CD14-positive monocyte (primary cell): ENCODE data around the gene CNTN5. TPM values are rescaled to one million over a fixed set of nuclear protein-coding genes. Genes with fewer than 3 reads are reported as not detected.

Experiments used
- DNase-seq, 3 donors: peaks; one replicate each; pipeline ENCODE4 v3.0.0-alpha.2; 2011 to 2022
- H2AFZ ChIP-seq: 2 replicates; pipeline ENCODE4 v1.6.0; 2012; ENCODE audit warnings: mild to moderate bottlenecking, low read depth, low read length, inconsistent platforms; ENCODE audit not compliant: insufficient read depth, poor library complexity, severe bottlenecking
- H3K27ac ChIP-seq, 2 donors: 1 replicate in 1 of 2; 2 replicates in 1 of 2; pipeline ENCODE4 v1.5.1; 2012 to 2013; ENCODE audit warnings: low read length in 2 of 2, control low read depth in 1 of 2, inconsistent platforms in 1 of 2, low read depth in 1 of 2, mild to moderate bottlenecking in 1 of 2
- H3K27me3 ChIP-seq, 2 donors: one replicate each; pipeline versions ENCODE4 v1.6.0 to v1.6.1; 2011 to 2013; ENCODE audit warnings: low read length in 2 of 2; ENCODE audit not compliant: control insufficient read depth in 2 of 2, insufficient read depth in 2 of 2
- H3K36me3 ChIP-seq, 2 donors: replicated peaks in 1 of 2; 1 replicate in 1 of 2; 2 replicates in 1 of 2; pipeline versions ENCODE4 v1.5.1 to v1.6.1; 2012 to 2013; ENCODE audit warnings: low read length in 2 of 2, control low read depth in 1 of 2, inconsistent platforms in 1 of 2, mild to moderate bottlenecking in 1 of 2; ENCODE audit not compliant: insufficient read depth in 2 of 2, control insufficient read depth in 1 of 2
- H3K4me1 ChIP-seq, 2 donors: 1 replicate in 1 of 2; 2 replicates in 1 of 2; pipeline versions ENCODE4 v1.5.1 to v1.6.1; 2012 to 2013; ENCODE audit warnings: low read length in 2 of 2, control low read depth in 1 of 2, inconsistent platforms in 1 of 2, mild to moderate bottlenecking in 1 of 2, moderate library complexity in 1 of 2; ENCODE audit not compliant: insufficient read depth in 2 of 2, control insufficient read depth in 1 of 2
- H3K4me2 ChIP-seq: replicated peaks from 2 replicates; pipeline ENCODE3; 2012; ENCODE audit warnings: low read length, moderate library complexity, mild to moderate bottlenecking; ENCODE audit not compliant: poor library complexity, severe bottlenecking; ENCODE audit errors: extremely low read depth
- H3K4me3 ChIP-seq, 3 experiments: fragments of 200-600 bp in 1 of 3; sonication (generic) in 1 of 3; replicated peaks in 1 of 3; 1 replicate in 2 of 3; 2 replicates in 1 of 3; pipeline ENCODE4 v1.5.1; 2011 to 2013; ENCODE audit warnings: low read length in 3 of 3, mild to moderate bottlenecking in 3 of 3, control low read depth in 2 of 3, low read depth in 2 of 3, inconsistent platforms in 1 of 3, moderate library complexity in 1 of 3
- H3K79me2 ChIP-seq: 2 replicates; pipeline ENCODE4 v1.6.0; 2012; ENCODE audit warnings: mild to moderate bottlenecking, control low read depth, inconsistent platforms, low read length, moderate library complexity; ENCODE audit not compliant: insufficient read depth
- H3K9ac ChIP-seq: 2 replicates; pipeline ENCODE4 v1.6.0; 2017; ENCODE audit warnings: low read length, mild to moderate bottlenecking; ENCODE audit not compliant: insufficient read depth, poor library complexity, severe bottlenecking
- H3K9me3 ChIP-seq, 2 donors: replicated peaks in 1 of 2; 1 replicate in 1 of 2; 2 replicates in 1 of 2; pipeline versions ENCODE4 v1.5.1 to v1.6.1; 2012 to 2013; ENCODE audit warnings: low read length in 2 of 2, control low read depth in 1 of 2; ENCODE audit not compliant: control insufficient read depth in 1 of 2, insufficient read depth in 1 of 2
- H4K20me1 ChIP-seq: 2 replicates; pipeline ENCODE4 v1.6.0; 2012; ENCODE audit warnings: mild to moderate bottlenecking, low read length, control low read depth, moderate library complexity; ENCODE audit not compliant: insufficient read depth
- H3K27ac Mint-ChIP-seq, 7 donors: one replicate each; pipeline ENCODE4 v1.8.0; 2020; ENCODE audit warnings: mild to moderate bottlenecking in 7 of 7, mixed read lengths in 7 of 7, moderate library complexity in 6 of 7, inconsistent platforms in 2 of 7
- H3K27me3 Mint-ChIP-seq, 3 donors: one replicate each; pipeline ENCODE4 v1.8.0; 2021 to 2022; ENCODE audit warnings: low read depth in 3 of 3, mild to moderate bottlenecking in 3 of 3, mixed read lengths in 3 of 3, moderate library complexity in 3 of 3, inconsistent platforms in 1 of 3
- H3K36me3 Mint-ChIP-seq, 2 donors: one replicate each; pipeline ENCODE4 v1.8.0; 2020; ENCODE audit warnings: mixed read lengths in 2 of 2, inconsistent platforms in 1 of 2, mild to moderate bottlenecking in 1 of 2
- H3K4me1 Mint-ChIP-seq: one replicate; pipeline ENCODE4 v1.8.0; 2020; ENCODE audit warnings: mild to moderate bottlenecking, mixed read lengths
- H3K4me3 Mint-ChIP-seq, 2 donors: one replicate each; pipeline ENCODE4 v1.8.0; 2020; ENCODE audit warnings: mild to moderate bottlenecking in 2 of 2, mixed read lengths in 2 of 2, moderate library complexity in 1 of 2
- H3K9me3 Mint-ChIP-seq, 7 donors: one replicate each; pipeline ENCODE4 v1.8.0; 2020 to 2022; ENCODE audit warnings: mixed read lengths in 7 of 7, mild to moderate bottlenecking in 6 of 7, moderate library complexity in 6 of 7, inconsistent platforms in 2 of 7
- WGBS: methylation state at CpG from one replicate; pipeline ENCODE4 v1.1.5; 2013; ENCODE audit warnings: missing lambda C conversion rate; ENCODE audit not compliant: insufficient coverage; 5-methylcytosine and 5-hydroxymethylcytosine counted together
- intact Hi-C, 2 donors: fragments of 100-400 bp; cut with micrococcal nuclease; formaldehyde crosslinking; loops; one replicate each; pipeline versions ENCODE4 v1.15.0 to v1.15.1; 2023
- polyA plus RNA-seq, 3 donors: library from polyadenylated mRNA; depleted of rRNA in 1 of 3; unstranded in 2 of 3; stranded (reverse) in 1 of 3; fragments of 300-500 nt in 2 of 3; fragments of >200 nt in 1 of 3; fragmentation: Illumina TruSeq in 2 of 3; gene quantifications; 1 replicate in 2 of 3; 2 replicates in 1 of 3; pipeline ENCODE4 v1.2.3, GENCODE V29; 2012 to 2021
- TF ChIP-seq, protein P1 (sequence below): fragments of 200-600 bp; IDR thresholded peaks from one replicate; pipeline ENCODE4 v1.8.0; 2022; ENCODE audit warnings: antibody characterized with exemption, mild to moderate bottlenecking

CNTN5 gene
- polyA plus RNA-seq, 3 donors = not detected

DNA sequence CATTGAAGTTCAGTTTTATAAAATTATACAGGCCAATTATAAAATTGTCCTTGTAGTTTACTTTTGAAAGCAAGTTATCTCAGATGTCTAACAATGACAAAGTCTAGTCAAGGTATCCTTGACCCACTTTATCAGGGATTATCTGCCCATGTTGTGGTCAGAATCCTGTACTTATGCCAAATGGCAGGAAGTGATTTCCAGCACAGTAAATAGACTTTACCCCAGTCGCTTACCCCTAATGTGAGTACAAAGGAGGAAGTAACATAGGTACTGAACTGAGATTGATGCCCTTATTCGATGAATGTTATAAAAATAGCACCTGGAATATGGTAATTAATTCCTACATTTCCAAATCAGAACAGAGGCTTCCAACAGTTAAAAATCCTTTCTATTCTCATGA lies 355.7 kb downstream of the CNTN5 start:
- no peak overlapping the region for H3K4me2 ChIP-seq
- no peak overlapping the region for H3K27ac Mint-ChIP-seq

DNA sequence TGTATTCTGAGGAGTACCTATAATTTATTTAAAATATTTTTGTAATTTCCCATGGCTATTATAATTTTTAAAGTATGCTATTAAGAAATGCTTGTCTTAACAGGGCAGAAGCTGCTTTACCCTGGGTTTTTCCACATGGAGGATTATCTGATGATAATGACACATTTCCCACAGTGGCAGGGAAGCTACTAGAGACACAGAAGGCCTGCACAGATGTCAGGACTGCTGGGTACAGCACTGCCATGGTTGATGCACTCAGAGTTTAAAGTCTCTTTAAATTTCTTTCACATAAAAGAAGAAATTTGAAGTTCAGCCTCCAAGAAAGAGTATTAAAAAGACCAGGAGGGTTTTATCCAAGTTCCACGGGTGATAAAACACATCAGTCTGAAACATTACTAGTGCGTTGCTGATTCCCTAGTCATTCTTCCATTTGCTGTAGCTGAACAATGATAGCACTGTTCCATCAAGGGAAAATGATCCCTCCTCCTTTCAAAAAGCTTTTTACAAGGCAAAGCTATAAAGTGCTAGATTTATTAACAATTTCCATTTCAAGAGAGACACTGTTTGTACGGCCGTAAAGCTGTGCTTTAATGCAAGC lies 363.0 kb downstream of the CNTN5 start:
- H3K36me3 ChIP-seq = no peaks in the 10 kb centered on the region
- H3K79me2 ChIP-seq = no peaks in the 10 kb centered on the region
- no peak for DNase-seq
- peaks cover 0 to 5% (median 2%) of the 10 kb centered on the region in 7 donors for H3K9me3 Mint-ChIP-seq
- H3K36me3 Mint-ChIP-seq = no peaks in the 10 kb centered on the region
- H3K27me3 Mint-ChIP-seq = no peaks in the 10 kb centered on the region
- peaks cover 0 to 4% of the 10 kb centered on the region in 2 donors for H3K9me3 ChIP-seq
- intact Hi-C loops = no loop called here
- H3K27ac ChIP-seq = no peak overlapping the region
- WGBS = 100% methylated on average over 1 of the region's 4 CpGs
- no peak overlapping the region for H3K27ac Mint-ChIP-seq
- no peak overlapping the region for H3K4me3 Mint-ChIP-seq
- TF ChIP-seq, protein P1, sequence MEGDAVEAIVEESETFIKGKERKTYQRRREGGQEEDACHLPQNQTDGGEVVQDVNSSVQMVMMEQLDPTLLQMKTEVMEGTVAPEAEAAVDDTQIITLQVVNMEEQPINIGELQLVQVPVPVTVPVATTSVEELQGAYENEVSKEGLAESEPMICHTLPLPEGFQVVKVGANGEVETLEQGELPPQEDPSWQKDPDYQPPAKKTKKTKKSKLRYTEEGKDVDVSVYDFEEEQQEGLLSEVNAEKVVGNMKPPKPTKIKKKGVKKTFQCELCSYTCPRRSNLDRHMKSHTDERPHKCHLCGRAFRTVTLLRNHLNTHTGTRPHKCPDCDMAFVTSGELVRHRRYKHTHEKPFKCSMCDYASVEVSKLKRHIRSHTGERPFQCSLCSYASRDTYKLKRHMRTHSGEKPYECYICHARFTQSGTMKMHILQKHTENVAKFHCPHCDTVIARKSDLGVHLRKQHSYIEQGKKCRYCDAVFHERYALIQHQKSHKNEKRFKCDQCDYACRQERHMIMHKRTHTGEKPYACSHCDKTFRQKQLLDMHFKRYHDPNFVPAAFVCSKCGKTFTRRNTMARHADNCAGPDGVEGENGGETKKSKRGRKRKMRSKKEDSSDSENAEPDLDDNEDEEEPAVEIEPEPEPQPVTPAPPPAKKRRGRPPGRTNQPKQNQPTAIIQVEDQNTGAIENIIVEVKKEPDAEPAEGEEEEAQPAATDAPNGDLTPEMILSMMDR = no peak
- no peak overlapping the region for H3K4me3 ChIP-seq
- H3K4me2 ChIP-seq = no peak overlapping the region
- no peak overlapping the region for H3K9ac ChIP-seq
- no peak overlapping the region for H2AFZ ChIP-seq
- no peaks in the 10 kb centered on the region for H4K20me1 ChIP-seq
- no peaks in the 10 kb centered on the region for H3K4me1 ChIP-seq
- H3K4me1 Mint-ChIP-seq = no peaks in the 10 kb centered on the region
- H3K27me3 ChIP-seq = no peaks in the 10 kb centered on the region

More for the DNA sequence above, 355.7 kb downstream of the CNTN5 start:
- H3K36me3 ChIP-seq = no peaks in the 10 kb centered on the region
- no peak overlapping the region for H2AFZ ChIP-seq
- Mint-ChIP-seq H3K4me3 (no peak overlapping the region), H3K9me3 (peaks cover 0 to 11% (median 2%) of the 10 kb centered on the region in 7 donors), H3K4me1 (no peaks in the 10 kb centered on the region), H3K36me3 (no peaks in the 10 kb centered on the region), H3K27me3 (no peaks in the 10 kb centered on the region)
- intact Hi-C loops = no loop called here
- no peak for DNase-seq
- no peaks in the 10 kb centered on the region for H3K4me1 ChIP-seq
- H3K9ac ChIP-seq = no peak overlapping the region
- no peak overlapping the region for H3K4me3 ChIP-seq
- H3K27ac ChIP-seq = no peak overlapping the region
- H3K79me2 ChIP-seq = no peaks in the 10 kb centered on the region
- TF ChIP-seq, protein P1 = no peak
- H3K27me3 ChIP-seq = no peaks in the 10 kb centered on the region
- no CpG with 5 or more reads among the region's 2 CpGs for WGBS
- no peaks in the 10 kb centered on the region for H4K20me1 ChIP-seq
- peaks cover 0 to 8% of the 10 kb centered on the region in 2 donors for H3K9me3 ChIP-seq
